Astrocyte (in vitro differentiated cells and primary cell): Measurements from ENCODE around the gene C12orf56. TPM values are rescaled to one million over a fixed set of nuclear protein-coding genes. Genes with fewer than 3 reads are reported as not detected.

ENCODE experiments used
- DNase-seq: peaks from one replicate; pipeline ENCODE4 v3.0.0-alpha.2; 2010; ENCODE audit warnings: low read depth
- FAIRE-seq: peaks from 2 replicates; lab custom pipeline; 2011; peaks lifted over from hg19 to GRCh38; lab: Jason Lieb, UNC
- H2AFZ ChIP-seq: 2 replicates; pipeline ENCODE4 v1.6.0; 2012; ENCODE audit warnings: low read depth, low read length, inconsistent platforms
- H3K27ac ChIP-seq: 2 replicates; pipeline ENCODE4 v1.5.1; 2011; ENCODE audit warnings: low read depth, low read length, inconsistent platforms
- H3K27me3 ChIP-seq: 2 replicates; pipeline ENCODE4 v1.6.0; 2011; ENCODE audit warnings: low read length, inconsistent platforms; ENCODE audit not compliant: insufficient read depth
- H3K36me3 ChIP-seq: 2 replicates; pipeline ENCODE4 v1.5.1; 2011; ENCODE audit warnings: low read length, inconsistent platforms; ENCODE audit not compliant: insufficient read depth
- H3K4me1 ChIP-seq: 2 replicates; pipeline ENCODE4 v1.5.1; 2011; ENCODE audit warnings: low read length, inconsistent platforms; ENCODE audit not compliant: insufficient read depth
- H3K4me2 ChIP-seq: 2 replicates; pipeline ENCODE4 v1.6.0; 2012; ENCODE audit warnings: low read length, inconsistent platforms
- H3K4me3 ChIP-seq: 2 replicates; pipeline ENCODE4 v1.5.1; 2011; ENCODE audit warnings: low read depth, mild to moderate bottlenecking, low read length, inconsistent platforms; ENCODE audit not compliant: insufficient read depth
- H3K79me2 ChIP-seq: 2 replicates; pipeline ENCODE4 v1.6.0; 2012; ENCODE audit warnings: mild to moderate bottlenecking, low read length, inconsistent platforms; ENCODE audit not compliant: insufficient read depth
- H3K9ac ChIP-seq: 2 replicates; pipeline ENCODE4 v1.6.0; 2012; ENCODE audit warnings: mild to moderate bottlenecking, low read length, inconsistent platforms
- H3K9me3 ChIP-seq: 2 replicates; pipeline ENCODE4 v1.5.1; 2012; ENCODE audit warnings: low read depth, mild to moderate bottlenecking, low read length, inconsistent platforms; ENCODE audit not compliant: insufficient read depth
- H4K20me1 ChIP-seq: 2 replicates; pipeline ENCODE4 v1.6.0; 2012; ENCODE audit warnings: low read length, inconsistent platforms; ENCODE audit not compliant: insufficient read depth
- H3K27ac Mint-ChIP-seq: one replicate; pipeline ENCODE4 v1.8.0; 2021; ENCODE audit warnings: mild to moderate bottlenecking, mixed read lengths; ENCODE audit not compliant: unreplicated experiment
- H3K27me3 Mint-ChIP-seq: one replicate; pipeline ENCODE4 v1.8.0; 2021; ENCODE audit warnings: low read depth, mixed read lengths; ENCODE audit not compliant: unreplicated experiment
- H3K36me3 Mint-ChIP-seq: one replicate; pipeline ENCODE4 v1.8.0; 2021; ENCODE audit warnings: low read depth, mixed read lengths; ENCODE audit not compliant: unreplicated experiment
- H3K4me1 Mint-ChIP-seq: one replicate; pipeline ENCODE4 v1.8.0; 2021; ENCODE audit warnings: low read depth, mixed read lengths; ENCODE audit not compliant: unreplicated experiment
- H3K4me3 Mint-ChIP-seq: one replicate; pipeline ENCODE4 v1.8.0; 2021; ENCODE audit warnings: mild to moderate bottlenecking, moderate library complexity, mixed read lengths; ENCODE audit not compliant: unreplicated experiment
- H3K9me3 Mint-ChIP-seq: one replicate; pipeline ENCODE4 v1.8.0; 2021; ENCODE audit warnings: mild to moderate bottlenecking, mixed read lengths; ENCODE audit not compliant: unreplicated experiment
- EZH2 ChIP-seq: IDR thresholded peaks from 2 replicates; pipeline ENCODE4 v1.6.1; 2012; ENCODE audit warnings: mild to moderate bottlenecking, low read length, inconsistent platforms; ENCODE audit not compliant: insufficient read depth
- total RNA-seq: library from RNA; stranded (reverse); gene quantifications from 2 replicates; pipeline ENCODE4 v1.2.1, GENCODE V29; 2021
- TF ChIP-seq, protein P1 (sequence below): IDR thresholded peaks from 2 replicates; pipeline ENCODE4 v1.5.1; 2011; ENCODE audit warnings: low read depth, mild to moderate bottlenecking, inconsistent platforms, low read length, moderate library complexity; ENCODE audit not compliant: insufficient read depth

The C12orf56 gene
- total RNA-seq, 1 donor from 2014 or later: not detected

DNA sequence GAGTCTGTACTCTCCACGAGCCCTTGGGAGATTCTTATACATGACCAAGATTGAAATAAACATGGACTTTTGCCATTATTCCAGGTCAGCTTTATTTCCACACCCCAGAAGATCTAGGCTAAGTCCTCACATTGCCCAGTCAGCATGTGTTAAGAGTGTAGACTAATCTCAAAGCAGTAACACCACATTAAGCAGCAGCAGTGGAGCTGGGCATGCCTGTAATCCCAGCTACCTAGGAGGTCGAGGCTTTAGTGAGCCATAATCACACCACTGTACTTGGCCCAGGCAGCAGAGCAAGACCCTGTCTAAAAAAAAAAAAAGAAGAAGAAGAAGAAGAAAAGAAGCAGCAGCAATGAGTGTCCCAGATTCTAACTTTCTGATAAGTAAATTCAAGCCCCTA, 65.5 kb downstream of the C12orf56 start:
- no peaks in the 10 kb centered on the region for H3K36me3 ChIP-seq
- no peak for TF ChIP-seq EZH2
- TF ChIP-seq, protein P1, sequence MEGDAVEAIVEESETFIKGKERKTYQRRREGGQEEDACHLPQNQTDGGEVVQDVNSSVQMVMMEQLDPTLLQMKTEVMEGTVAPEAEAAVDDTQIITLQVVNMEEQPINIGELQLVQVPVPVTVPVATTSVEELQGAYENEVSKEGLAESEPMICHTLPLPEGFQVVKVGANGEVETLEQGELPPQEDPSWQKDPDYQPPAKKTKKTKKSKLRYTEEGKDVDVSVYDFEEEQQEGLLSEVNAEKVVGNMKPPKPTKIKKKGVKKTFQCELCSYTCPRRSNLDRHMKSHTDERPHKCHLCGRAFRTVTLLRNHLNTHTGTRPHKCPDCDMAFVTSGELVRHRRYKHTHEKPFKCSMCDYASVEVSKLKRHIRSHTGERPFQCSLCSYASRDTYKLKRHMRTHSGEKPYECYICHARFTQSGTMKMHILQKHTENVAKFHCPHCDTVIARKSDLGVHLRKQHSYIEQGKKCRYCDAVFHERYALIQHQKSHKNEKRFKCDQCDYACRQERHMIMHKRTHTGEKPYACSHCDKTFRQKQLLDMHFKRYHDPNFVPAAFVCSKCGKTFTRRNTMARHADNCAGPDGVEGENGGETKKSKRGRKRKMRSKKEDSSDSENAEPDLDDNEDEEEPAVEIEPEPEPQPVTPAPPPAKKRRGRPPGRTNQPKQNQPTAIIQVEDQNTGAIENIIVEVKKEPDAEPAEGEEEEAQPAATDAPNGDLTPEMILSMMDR: no peak
- no peaks in the 10 kb centered on the region for H4K20me1 ChIP-seq
- Mint-ChIP-seq H3K4me3 (no peak overlapping the region), H3K27ac (no peak overlapping the region), H3K4me1 (peaks cover 4% of the 10 kb centered on the region), H3K27me3 (no peaks in the 10 kb centered on the region), H3K9me3 (no peaks in the 10 kb centered on the region), H3K36me3 (no peaks in the 10 kb centered on the region)
- no peaks in the 10 kb centered on the region for H3K4me1 ChIP-seq
- no peak overlapping the region for H3K27ac ChIP-seq
- no peaks in the 10 kb centered on the region for H3K9me3 ChIP-seq
- no peak overlapping the region for H3K4me2 ChIP-seq
- no peak overlapping the region for H3K9ac ChIP-seq
- H3K4me3 ChIP-seq: no peak overlapping the region
- H3K27me3 ChIP-seq: peaks cover 2% of the 10 kb centered on the region
- H3K79me2 ChIP-seq: no peaks in the 10 kb centered on the region
- no peak overlapping the region for H2AFZ ChIP-seq
- FAIRE-seq (no peak), DNase-seq (no peak)

DNA sequence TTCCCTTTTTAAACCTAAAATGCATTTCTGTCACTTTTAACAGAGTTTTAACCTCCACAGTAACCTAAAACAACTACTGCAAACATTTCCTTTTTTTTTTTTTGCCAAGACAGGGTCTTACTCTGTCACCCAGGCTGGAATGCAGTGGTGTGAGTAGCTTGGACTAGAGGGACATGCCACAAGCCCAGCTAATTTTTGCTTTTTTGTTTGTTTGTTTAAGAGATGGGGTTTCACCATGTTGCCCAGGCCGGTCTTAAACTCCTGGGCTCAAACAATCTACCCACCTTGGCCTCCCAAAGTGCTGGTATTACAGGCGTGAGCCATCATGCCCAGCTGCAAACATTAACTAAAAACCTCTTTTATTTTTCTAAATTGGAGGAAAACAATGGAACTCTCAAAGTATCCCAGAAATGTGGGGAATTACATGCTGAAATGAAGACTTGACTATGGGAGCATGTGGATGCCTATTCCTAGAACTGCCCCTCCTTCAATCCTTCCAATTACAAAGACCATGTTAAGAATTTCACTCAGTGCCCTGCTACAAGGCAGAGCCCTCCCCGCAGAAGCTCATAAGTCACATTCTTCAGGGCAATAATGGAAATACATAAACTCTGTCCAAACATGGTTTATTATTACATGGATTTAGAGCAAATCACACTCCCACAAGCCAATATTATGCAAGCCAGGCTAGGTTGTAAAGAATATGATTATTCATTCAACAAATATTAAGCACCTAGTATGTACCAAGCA, 66.9 kb downstream of the C12orf56 start:
- no peak overlapping the region for H3K27ac ChIP-seq
- no peaks in the 10 kb centered on the region for H3K79me2 ChIP-seq
- no peaks in the 10 kb centered on the region for H3K9me3 ChIP-seq
- peaks cover 8% of the 10 kb centered on the region for H3K4me1 Mint-ChIP-seq
- no peaks in the 10 kb centered on the region for H3K4me1 ChIP-seq
- TF ChIP-seq EZH2: no peak
- TF ChIP-seq, protein P1: no peak
- H3K9me3 Mint-ChIP-seq: no peaks in the 10 kb centered on the region
- H3K27me3 ChIP-seq: peaks cover 2% of the 10 kb centered on the region
- H3K36me3 Mint-ChIP-seq: no peaks in the 10 kb centered on the region
- H3K27ac Mint-ChIP-seq: no peak overlapping the region
- H3K4me3 Mint-ChIP-seq: no peak overlapping the region
- H3K4me3 ChIP-seq: no peak overlapping the region
- FAIRE-seq (no peak), DNase-seq (peak; percentile 1)
- H3K4me2 ChIP-seq: no peak overlapping the region
- no peaks in the 10 kb centered on the region for H3K27me3 Mint-ChIP-seq
- no peak overlapping the region for H3K9ac ChIP-seq
- H3K36me3 ChIP-seq: no peaks in the 10 kb centered on the region
- no peak overlapping the region for H2AFZ ChIP-seq
- H4K20me1 ChIP-seq: no peaks in the 10 kb centered on the region

DNA sequence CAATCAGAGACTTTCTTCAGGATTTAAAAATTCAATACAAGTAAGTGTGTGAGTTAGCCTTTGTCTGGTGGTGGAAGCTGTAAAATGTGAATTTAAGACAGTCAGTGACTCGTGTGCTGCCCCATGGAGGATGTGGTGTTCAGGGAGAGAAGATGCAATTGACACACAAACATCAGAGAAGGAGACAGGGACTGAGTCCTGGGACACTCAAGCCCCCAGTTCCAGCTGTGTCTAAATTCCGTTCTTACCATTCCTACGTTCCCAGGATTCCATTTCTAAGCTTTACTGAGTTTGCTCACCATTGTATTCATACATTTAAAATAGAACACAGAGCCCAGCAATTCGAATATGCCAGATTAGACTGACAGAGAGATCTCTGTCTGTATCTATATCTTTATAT, 67.6 kb downstream of the C12orf56 start:
- TF ChIP-seq, protein P1: no peak
- TF ChIP-seq EZH2: no peak

More for the DNA sequence above, 67.6 kb downstream of the C12orf56 start:
- Histone ChIP-seq H3K4me3 (no peak overlapping the region), H3K36me3 (no peaks in the 10 kb centered on the region), H3K4me2 (no peak overlapping the region), H3K9me3 (no peaks in the 10 kb centered on the region), H4K20me1 (no peaks in the 10 kb centered on the region), H3K79me2 (no peaks in the 10 kb centered on the region), H2AFZ (no peak overlapping the region), H3K27me3 (peaks cover 2% of the 10 kb centered on the region), H3K27ac (no peak overlapping the region), H3K4me1 (no peaks in the 10 kb centered on the region), H3K9ac (no peak overlapping the region)
- peaks cover 10% of the 10 kb centered on the region for H3K4me1 Mint-ChIP-seq
- H3K36me3 Mint-ChIP-seq: no peaks in the 10 kb centered on the region
- no peak for FAIRE-seq
- H3K4me3 Mint-ChIP-seq: no peak overlapping the region
- no peak overlapping the region for H3K27ac Mint-ChIP-seq
- no peaks in the 10 kb centered on the region for H3K9me3 Mint-ChIP-seq
- DNase-seq: no peak
- no peaks in the 10 kb centered on the region for H3K27me3 Mint-ChIP-seq
